ENCODE measurements around the gene AUP1. TPM values are rescaled to one million over a fixed set of nuclear protein-coding genes. Genes with fewer than 3 reads are reported as not detected.
A peak's percentile ranks its signal among the peaks of the same experiment; 100 is the strongest.

AUP1 gene
- total RNA-seq, 2 experiments from 2014 or later: 92.1 to 98.0 TPM

DNA sequence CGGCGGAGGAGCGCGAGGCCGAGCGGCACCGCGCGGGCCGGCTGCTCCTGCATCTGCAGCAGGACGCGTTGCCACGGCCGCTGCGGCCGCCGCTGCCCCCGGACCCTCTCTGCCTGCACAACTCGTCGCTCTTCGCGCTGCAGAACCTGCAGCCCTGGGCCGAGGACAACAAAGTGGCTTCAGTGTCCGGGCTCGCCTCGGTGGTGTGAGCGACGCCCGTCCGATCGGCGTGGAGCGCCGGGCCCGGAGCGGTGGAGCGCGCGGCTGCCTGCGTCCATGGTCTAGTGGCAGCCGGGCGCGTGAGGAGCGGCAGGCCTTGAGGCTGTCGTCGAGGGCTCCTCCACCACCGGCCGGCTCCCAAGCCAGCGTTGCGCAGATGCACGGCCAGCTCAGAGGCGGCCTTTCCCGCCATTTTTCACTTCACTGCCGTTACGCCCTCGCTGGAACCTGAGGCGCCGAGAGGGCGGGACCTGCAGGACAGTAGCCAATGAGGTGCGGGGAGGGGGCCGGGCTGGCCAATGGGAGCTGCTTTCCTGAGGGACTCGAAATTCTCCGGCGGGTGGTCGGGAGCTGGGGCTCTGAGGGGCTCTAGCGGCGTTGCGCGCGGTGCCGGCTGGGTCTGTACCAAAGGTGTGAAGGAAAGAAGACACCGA is 13.4 kb downstream of the AUP1 start:
- ChIA-PET CTCF (no interaction called here), POLR2A (interaction anchor here (0.8 to 1.1 kb wide), 2 partner anchors 12 to 13 kb away, joined by 4 to 6 read pairs; partner anchors contain the start of genes AUP1 and HTRA2)
- peak; percentile 86 for DNase-seq
- Mint-ChIP-seq H3K4me3 (peak overlapping the region; percentile 57), H3K27ac (no peak overlapping the region), H3K9me3 (no peaks in the 10 kb centered on the region), H3K4me1 (ENCODE audit: low read depth) (peaks cover 25% of the 10 kb centered on the region), H3K27me3 (peaks cover 69% of the 10 kb centered on the region), H3K36me3 (peaks cover 2% of the 10 kb centered on the region)
- intact Hi-C loops (cut with micrococcal nuclease): loop anchor here (1.0 kb wide), 2 partner anchors 9 to 18 kb away; partner anchors contain the start of gene PCGF1

DNA sequence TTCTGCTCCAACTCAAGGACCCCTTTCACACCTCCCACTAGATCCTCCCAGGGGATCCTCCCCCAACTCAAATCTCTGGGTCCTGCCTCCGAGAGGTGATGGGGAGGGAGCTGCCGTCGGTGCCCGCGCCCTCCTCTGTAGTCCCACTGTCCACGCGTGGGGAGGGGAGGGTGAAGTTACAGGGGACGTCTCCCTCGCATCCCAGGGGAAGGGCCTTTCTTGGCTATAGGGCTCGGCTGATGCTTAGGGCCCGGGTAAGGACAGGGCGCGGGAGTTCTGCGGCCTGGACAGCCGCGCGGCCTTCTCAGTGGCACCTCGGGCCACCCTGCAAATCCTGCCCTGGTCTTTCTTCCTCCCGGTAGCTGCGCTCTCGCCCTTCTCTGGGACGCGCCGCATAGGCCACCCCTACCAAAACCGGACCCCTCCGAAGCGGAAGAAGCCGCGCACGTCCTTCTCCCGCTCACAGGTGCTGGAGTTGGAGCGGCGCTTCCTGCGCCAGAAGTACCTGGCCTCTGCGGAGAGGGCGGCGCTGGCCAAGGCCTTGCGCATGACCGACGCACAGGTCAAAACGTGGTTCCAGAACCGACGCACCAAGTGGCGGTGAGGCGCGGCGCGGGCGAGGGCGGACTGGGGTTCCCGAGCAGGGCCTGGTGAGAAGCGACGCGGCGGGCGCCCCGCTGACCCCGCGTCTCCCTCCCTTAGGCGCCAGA is 14.1 kb downstream of the AUP1 start:
- no peak for DNase-seq

DNA sequence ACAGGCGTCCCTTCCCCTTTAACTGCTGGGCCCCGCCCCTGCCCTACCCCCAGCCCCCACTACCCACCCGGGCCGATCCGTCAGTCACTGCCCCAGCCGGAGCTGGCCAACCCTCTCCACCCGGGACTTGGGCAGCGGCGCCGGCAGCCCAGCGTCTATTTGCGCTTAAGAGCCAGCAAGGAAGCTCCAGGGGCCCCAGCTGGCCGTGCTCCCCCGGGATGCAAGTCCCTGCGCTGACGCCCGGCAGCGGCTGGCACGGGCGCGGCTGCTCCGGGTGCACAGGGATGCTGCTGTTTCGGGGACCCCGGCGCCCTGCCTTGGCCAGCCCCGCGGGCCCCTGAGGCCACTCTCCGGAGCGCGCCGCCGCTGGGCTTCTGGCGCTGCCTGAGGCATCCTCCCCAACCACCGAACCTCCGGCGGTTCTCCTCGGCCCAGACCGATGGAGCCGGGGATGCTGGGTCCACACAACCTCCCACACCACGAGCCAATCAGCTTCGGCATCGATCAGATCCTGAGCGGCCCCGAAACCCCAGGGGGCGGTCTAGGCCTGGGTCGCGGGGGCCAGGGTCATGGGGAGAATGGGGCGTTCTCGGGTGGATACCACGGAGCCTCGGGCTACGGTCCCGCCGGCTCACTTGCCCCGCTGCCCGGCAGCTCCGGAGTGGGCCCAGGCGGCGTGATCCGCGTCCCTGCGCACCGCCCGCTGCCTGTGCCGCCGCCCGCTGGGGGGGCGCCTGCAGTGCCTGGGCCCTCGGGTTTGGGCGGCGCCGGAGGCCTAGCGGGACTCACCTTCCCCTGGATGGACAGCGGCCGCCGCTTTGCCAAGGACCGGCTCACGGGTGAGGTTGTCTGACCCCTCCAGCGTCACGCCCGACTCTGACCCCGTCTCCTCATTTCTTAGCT is 14.9 kb downstream of the AUP1 start, which contains the start of gene TLX2:
TSS of gene TLX2 (plus strand) at position 83 of the 903 bp plus-strand sequence. CDS start at position 440, 357 bp downstream.
- POLR2A ChIA-PET: interaction anchor here (0.8 kb wide), 1 partner anchor 21 kb away, joined by 3 read pairs; no protein-coding TSS in a partner anchor
- intact Hi-C loops (cut with micrococcal nuclease): loop anchor here (1.0 kb wide), 1 partner anchor 7 kb away; the partner anchor contains the start of gene PCGF1
- Mint-ChIP-seq H3K4me3 (peak within 1 kb of the TSS; percentile 62), H3K27me3 (peaks cover 60% of the 10 kb centered on the region), H3K27ac (no peak within 1 kb of the TSS), H3K9me3 (no peaks in the 10 kb centered on the region), H3K4me1 (ENCODE audit: low read depth) (peaks cover 31% of the 10 kb centered on the region), H3K36me3 (peaks cover 2% of the 10 kb centered on the region)
- no peak for DNase-seq
- CTCF ChIA-PET: interaction anchor here (1.4 to 1.5 kb wide), 2 partner anchors 17 to 32 kb away, joined by 4 to 5 read pairs; partner anchors contain the start of genes CCDC142 and TTC31

More for the DNA sequence above, 14.1 kb downstream of the AUP1 start:
- Mint-ChIP-seq H3K4me3 (peak overlapping the region; percentile 62), H3K9me3 (no peaks in the 10 kb centered on the region), H3K4me1 (ENCODE audit: low read depth) (peaks cover 29% of the 10 kb centered on the region), H3K27ac (no peak overlapping the region), H3K36me3 (peaks cover 2% of the 10 kb centered on the region), H3K27me3 (peaks cover 68% of the 10 kb centered on the region)
- CTCF ChIA-PET: interaction anchor here (1.4 to 1.5 kb wide), 2 partner anchors 17 to 32 kb away, joined by 4 to 5 read pairs; partner anchors contain the start of genes CCDC142 and TTC31
- POLR2A ChIA-PET: interaction anchor here (0.8 kb wide), 1 partner anchor 22 kb away, joined by 3 read pairs; no protein-coding TSS in a partner anchor
- intact Hi-C loops (cut with micrococcal nuclease): loop anchor here (1.0 kb wide), 1 partner anchor 8 kb away; the partner anchor contains the start of gene PCGF1

DNA sequence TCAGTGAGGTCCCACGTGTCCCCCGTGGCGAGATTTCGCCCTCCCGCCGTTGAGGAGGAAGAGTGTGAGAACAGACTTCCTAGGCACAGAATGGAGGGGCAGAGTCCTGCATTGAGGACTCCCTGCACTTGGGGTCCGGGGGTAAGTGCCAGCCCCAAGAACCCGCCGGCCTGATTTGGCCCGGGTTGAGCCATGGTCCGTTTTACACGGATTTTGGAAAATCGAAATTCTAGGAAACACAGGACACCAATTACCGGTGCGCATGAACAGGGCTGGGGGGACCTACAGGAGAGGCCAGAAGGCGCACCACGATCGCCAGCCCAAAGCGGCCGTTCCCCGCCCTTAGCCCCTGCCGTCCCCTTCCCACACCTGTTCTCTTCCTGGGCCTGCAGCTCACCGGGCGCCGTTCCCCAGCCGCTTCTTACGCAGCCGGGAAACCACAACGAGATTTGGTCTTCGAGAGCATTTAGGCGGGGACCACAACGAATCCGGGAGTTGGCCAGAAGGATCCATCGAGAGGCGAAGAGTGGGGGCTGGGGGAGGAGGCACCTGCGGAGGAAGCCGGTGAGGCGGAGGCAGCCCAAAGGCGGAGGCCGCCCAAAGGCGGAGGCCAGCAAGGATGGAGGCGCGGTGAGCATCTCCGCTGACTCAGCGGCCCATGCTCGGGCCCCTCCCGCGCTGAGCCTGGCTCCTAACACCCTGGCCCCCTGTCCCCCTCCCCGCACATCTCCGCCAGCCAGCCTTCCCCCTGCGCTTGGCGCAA is 15.7 kb downstream of the AUP1 start:
- ChIA-PET POLR2A (no interaction called here), CTCF (interaction anchor here (1.4 to 1.5 kb wide), 2 partner anchors 18 to 31 kb away, joined by 4 to 5 read pairs; partner anchors contain the start of genes CCDC142 and TTC31)
- Mint-ChIP-seq H3K27ac (no peak overlapping the region), H3K4me1 (ENCODE audit: low read depth) (peaks cover 31% of the 10 kb centered on the region), H3K36me3 (peaks cover 2% of the 10 kb centered on the region), H3K4me3 (peak overlapping the region; percentile 52), H3K9me3 (no peaks in the 10 kb centered on the region), H3K27me3 (peaks cover 53% of the 10 kb centered on the region)
- DNase-seq: peak; percentile 56
- intact Hi-C loops (cut with micrococcal nuclease): no loop called here

DNA sequence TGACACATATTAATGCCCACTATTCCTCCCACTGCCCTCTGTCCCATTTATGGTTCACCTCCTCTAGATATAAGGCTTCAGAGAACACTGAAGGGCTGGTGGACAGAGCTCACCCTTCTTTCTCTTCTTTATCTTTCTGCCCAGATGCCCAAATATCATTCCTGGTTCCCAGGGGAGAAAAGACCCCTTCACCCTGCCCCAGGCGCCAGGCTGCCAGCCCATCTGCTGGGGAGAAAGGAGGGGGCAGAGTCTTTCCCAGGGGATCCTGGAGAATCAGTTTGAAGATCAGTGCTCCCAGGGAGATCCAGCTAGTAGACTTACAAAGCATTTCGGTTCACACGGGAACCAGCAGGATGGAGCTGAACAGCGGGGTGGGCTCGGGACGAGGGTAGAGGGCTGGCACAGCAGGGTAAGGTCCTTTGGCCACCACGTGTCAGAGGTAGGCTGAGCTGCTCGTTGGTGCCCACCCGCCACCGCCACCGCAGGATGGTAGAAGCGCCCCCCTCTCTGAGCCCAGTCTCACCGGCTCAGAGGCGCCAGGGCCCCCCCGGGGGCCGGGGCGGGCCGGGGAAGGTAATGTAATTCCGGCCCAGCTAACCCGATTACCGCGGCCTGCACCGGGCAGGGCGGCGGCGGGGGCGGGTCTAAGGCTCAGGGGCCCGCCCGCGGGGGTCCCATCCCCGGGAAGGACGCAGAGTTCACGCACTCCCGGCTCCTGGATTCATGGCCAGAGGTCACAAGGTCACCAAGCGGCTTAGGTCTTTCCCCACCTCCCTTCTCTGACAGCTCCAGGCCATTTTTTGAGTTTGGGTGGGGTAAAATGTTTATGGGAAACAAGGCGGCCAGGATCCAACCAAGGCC is 16.5 kb downstream of the AUP1 start:
- CTCF ChIA-PET: no interaction called here

DNA sequence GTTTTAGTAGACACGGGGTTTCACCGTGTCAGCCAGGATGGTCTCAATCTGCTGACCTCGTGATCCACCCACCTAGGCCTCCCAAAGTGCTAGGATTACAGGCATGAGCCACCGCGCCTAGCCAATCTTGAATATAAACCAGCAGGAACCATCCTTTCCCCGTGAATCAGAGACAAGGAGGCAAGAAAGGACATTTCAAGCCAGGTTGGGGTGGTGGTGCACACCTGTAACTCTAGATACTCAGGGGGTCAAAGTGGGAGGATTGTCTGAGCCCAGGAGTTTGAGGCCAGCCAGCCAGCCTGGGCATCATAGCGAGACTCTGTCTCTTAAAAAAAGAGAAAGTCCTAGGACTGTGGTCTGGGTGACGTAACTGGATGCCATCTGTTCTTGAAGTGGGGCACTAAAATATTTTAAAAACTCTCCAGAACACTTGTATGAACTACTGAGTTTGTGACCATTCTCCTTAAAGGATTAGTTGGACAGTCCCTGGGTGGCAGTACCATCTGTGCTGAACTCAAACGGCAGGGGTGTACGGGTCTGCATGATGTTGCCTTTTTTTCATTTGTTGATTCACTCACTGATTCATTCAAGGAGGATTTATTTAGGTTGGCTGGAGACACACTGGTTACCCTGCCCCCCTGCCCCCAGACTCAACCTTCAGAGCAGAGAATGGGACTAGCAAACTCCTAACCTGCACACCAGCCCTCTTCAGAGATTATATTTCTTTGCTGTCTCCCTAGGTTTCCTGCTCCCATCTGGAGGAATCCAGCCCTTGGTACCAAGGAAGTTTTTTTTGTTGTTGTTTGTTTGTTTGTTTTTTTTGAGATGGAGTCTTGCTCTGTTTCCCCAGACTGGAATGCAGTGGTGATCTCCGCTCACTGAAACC is 18.2 kb downstream of the AUP1 start:
- CTCF ChIA-PET: no interaction called here
- intact Hi-C loops (cut with micrococcal nuclease): no loop called here
- peaks cover 9% of the 10 kb centered on the region for H3K36me3 Mint-ChIP-seq
- H3K4me3 Mint-ChIP-seq: no peak overlapping the region
- DNase-seq: no peak
- H3K4me1 Mint-ChIP-seq (ENCODE audit: low read depth): peaks cover 39% of the 10 kb centered on the region
- POLR2A ChIA-PET: interaction anchor here (1.3 to 1.5 kb wide), 2 partner anchors 10 to 16 kb away, joined by 3 to 4 read pairs; no protein-coding TSS in a partner anchor
- no peaks in the 10 kb centered on the region for H3K9me3 Mint-ChIP-seq
- H3K27me3 Mint-ChIP-seq: peaks cover 36% of the 10 kb centered on the region
- H3K27ac Mint-ChIP-seq: no peak overlapping the region

More for the DNA sequence above, 16.5 kb downstream of the AUP1 start:
- intact Hi-C loops (cut with micrococcal nuclease): no loop called here
- no peak for DNase-seq
- no peak overlapping the region for H3K27ac Mint-ChIP-seq
- peaks cover 2% of the 10 kb centered on the region for H3K36me3 Mint-ChIP-seq
- peaks cover 39% of the 10 kb centered on the region for H3K4me1 Mint-ChIP-seq (ENCODE audit: low read depth)
- H3K4me3 Mint-ChIP-seq: no peak overlapping the region
- peaks cover 46% of the 10 kb centered on the region for H3K27me3 Mint-ChIP-seq
- POLR2A ChIA-PET: interaction anchor here (0.8 kb wide), 1 partner anchor 15 kb away, joined by 4 read pairs; no protein-coding TSS in a partner anchor
- no peaks in the 10 kb centered on the region for H3K9me3 Mint-ChIP-seq

DNA sequence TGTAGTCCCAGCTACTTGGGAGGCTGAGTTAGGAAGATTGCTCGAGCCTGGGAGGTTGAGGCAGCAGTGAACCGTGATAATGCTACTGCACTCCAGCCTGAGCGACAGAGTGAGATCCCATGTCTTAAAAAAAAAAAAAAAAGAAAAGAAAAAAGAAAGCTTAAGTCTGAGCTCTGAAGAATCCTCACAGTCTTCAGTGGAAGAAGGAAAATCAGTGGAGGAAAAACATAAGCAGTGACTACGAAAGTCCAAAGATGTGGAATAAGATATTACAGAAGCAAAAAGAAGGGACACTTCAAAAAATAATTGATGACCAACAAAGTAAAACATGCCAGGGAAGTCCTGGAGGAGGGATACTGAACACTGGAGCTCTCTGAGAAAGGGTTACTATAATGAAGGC is 19.2 kb downstream of the AUP1 start:
- Mint-ChIP-seq H3K27me3 (peaks cover 28% of the 10 kb centered on the region), H3K9me3 (no peaks in the 10 kb centered on the region), H3K4me1 (ENCODE audit: low read depth) (peaks cover 34% of the 10 kb centered on the region), H3K36me3 (peaks cover 15% of the 10 kb centered on the region), H3K4me3 (no peak overlapping the region), H3K27ac (no peak overlapping the region)
- POLR2A ChIA-PET: interaction anchor here (1.0 to 2.1 kb wide), 4 partner anchors 9 to 27 kb away, joined by 3 to 11 read pairs (median 4); partner anchors contain the start of genes AUP1 and HTRA2
- intact Hi-C loops (cut with micrococcal nuclease): no loop called here
- CTCF ChIA-PET: interaction anchor here (1.6 kb wide), 1 partner anchor 20 kb away, joined by 8 read pairs; the partner anchor contains the start of genes AUP1 and HTRA2
- no peak for DNase-seq

DNA sequence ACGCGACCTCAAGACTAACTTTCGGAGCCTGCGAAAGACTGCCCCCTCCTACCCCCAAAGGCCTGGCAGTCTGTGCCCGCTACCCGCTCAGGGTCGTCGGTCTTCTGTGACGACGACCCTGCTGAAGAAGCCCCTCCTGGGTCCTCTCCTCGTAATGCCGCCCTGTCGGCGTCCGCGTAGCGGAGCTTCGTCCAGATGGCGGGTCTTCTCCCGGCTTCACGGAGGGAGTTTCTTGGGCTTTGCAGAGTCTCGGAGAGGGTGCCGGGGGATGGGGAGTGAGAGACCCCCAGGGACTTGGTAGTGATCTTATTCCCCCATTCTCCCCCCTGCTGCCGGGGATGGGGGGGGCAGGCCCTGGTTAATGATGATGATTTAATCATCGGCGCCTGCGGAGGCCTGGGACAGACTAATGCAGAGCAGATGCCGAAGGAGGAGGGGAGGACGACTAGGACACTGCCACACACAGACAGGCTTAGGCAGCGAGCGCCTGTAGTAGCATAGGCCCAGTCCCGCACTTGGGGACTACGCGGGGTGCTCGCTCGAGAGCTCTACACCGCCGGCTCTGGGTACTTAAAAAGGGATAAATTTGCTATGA is 21.5 kb downstream of the AUP1 start:
- Mint-ChIP-seq H3K4me3 (peak overlapping the region; percentile 91), H3K27me3 (peaks cover 34% of the 10 kb centered on the region), H3K36me3 (peaks cover 30% of the 10 kb centered on the region), H3K27ac (peak overlapping the region; percentile 98), H3K4me1 (ENCODE audit: low read depth) (peaks cover 41% of the 10 kb centered on the region), H3K9me3 (no peaks in the 10 kb centered on the region)
- no peak for DNase-seq
- POLR2A ChIA-PET: interaction anchor here (1.1 to 1.9 kb wide), 2 partner anchors 11 to 21 kb away, joined by 4 to 6 read pairs; no protein-coding TSS in a partner anchor
- CTCF ChIA-PET: interaction anchor here (1.0 to 2.0 kb wide), 2 partner anchors 25 to 59 kb away, joined by 3 to 7 read pairs; partner anchors contain the start of genes CCDC142 and TTC31
- intact Hi-C loops (cut with micrococcal nuclease): loop anchor here (1.0 kb wide), 4 partner anchors 7 to 50 kb away; partner anchors contain the start of genes AUP1, HTRA2, TTC31 and WBP1
